Neural cell (in vitro differentiated cells): ENCODE measurements around the gene PDE2A. TPM values are rescaled to one million over a fixed set of nuclear protein-coding genes. Genes with fewer than 3 reads are reported as not detected.

Source experiments
- H2AFZ ChIP-seq: fragments of 200-600, 300-800 bp; sonication (generic), shearing (Covaris generic); 2 replicates; pipeline ENCODE4 v1.6.0; 2014; ENCODE audit warnings: low read depth, mild to moderate bottlenecking, antibody characterized with exemption, low read length, moderate library complexity
- H3F3A ChIP-seq: fragments of 200-600 bp; shearing (Covaris generic); 2 replicates; pipeline ENCODE4 v1.6.1; 2016; ENCODE audit warnings: mild to moderate bottlenecking, moderate library complexity, mixed read lengths, antibody characterized with exemption, low read length; ENCODE audit not compliant: insufficient read depth, poor library complexity, severe bottlenecking
- H3K27ac ChIP-seq: fragments of 200-600, 300-800 bp; sonication (generic), shearing (Covaris generic); 2 replicates; pipeline ENCODE4 v1.5.1; 2014; ENCODE audit warnings: mild to moderate bottlenecking, low read length, moderate library complexity
- H3K27me3 ChIP-seq: fragments of 300-800, 200-600 bp; sonication (generic), shearing (Covaris generic); 2 replicates; pipeline ENCODE4 v1.6.0; 2014; ENCODE audit warnings: mild to moderate bottlenecking, low read depth, low read length, moderate library complexity; ENCODE audit not compliant: insufficient read depth
- H3K36me3 ChIP-seq: fragments of 300-800, 200-600 bp; sonication (generic), shearing (Covaris generic); 2 replicates; pipeline ENCODE4 v1.5.1; 2014; ENCODE audit warnings: mild to moderate bottlenecking, antibody characterized with exemption, low read length, moderate library complexity; ENCODE audit not compliant: insufficient read depth
- H3K4me2 ChIP-seq: fragments of 300-800, 200-600 bp; sonication (generic), shearing (Covaris generic); 2 replicates; pipeline ENCODE4 v1.6.0; 2014; ENCODE audit warnings: mild to moderate bottlenecking, low read length
- H3K4me3 ChIP-seq: fragments of 300-800, 200-600 bp; sonication (generic), shearing (Covaris generic); 2 replicates; pipeline ENCODE4 v1.5.1; 2014; ENCODE audit warnings: mild to moderate bottlenecking, low read length, moderate library complexity
- H3K79me2 ChIP-seq: fragments of 200-600 bp; shearing (Covaris generic); replicated peaks from 2 replicates; pipeline ENCODE4 v1.6.0; 2014; ENCODE audit warnings: mild to moderate bottlenecking, low read length, moderate library complexity; ENCODE audit not compliant: insufficient read depth
- H3K9ac ChIP-seq: fragments of 300-800, 200-600 bp; sonication (generic), shearing (Covaris generic); 2 replicates; pipeline ENCODE4 v1.6.1; 2016; ENCODE audit warnings: mild to moderate bottlenecking, low read length, mixed read lengths
- H3K9me2 ChIP-seq: fragments of 200-600 bp; shearing (Covaris generic); 2 replicates; pipeline ENCODE4 v1.6.1; 2016; ENCODE audit warnings: mild to moderate bottlenecking, low read length, mixed read lengths; ENCODE audit not compliant: insufficient read depth
- H3K9me3 ChIP-seq: fragments of 200-600, 300-800 bp; sonication (generic), shearing (Covaris generic); 2 replicates; pipeline ENCODE4 v1.6.1; 2016; ENCODE audit warnings: mild to moderate bottlenecking, mixed run types, low read length, moderate library complexity, mixed read lengths
- H4K20me1 ChIP-seq: fragments of 200-600 bp; shearing (Covaris generic); 2 replicates; pipeline ENCODE4 v1.6.1; 2016; ENCODE audit warnings: mild to moderate bottlenecking, mixed run types; ENCODE audit not compliant: insufficient read depth
- EP300 ChIP-seq: fragments of 450-650 bp; conservative IDR thresholded peaks from 2 replicates; pipeline ENCODE4 v1.6.1; 2014; ENCODE audit warnings: antibody characterized with exemption, mild to moderate bottlenecking, moderate library complexity; ENCODE audit not compliant: poor library complexity, severe bottlenecking
- EZH2 ChIP-seq: fragments of 200-600, 300-800 bp; shearing (Covaris generic), sonication (generic); IDR thresholded peaks from 2 replicates; pipeline ENCODE4 v1.6.1; 2014; ENCODE audit warnings: antibody characterized with exemption, low read length, borderline replicate concordance, mild to moderate bottlenecking; ENCODE audit not compliant: insufficient read depth, poor library complexity, severe bottlenecking
- MXI1 ChIP-seq: fragments of 450-650 bp; conservative IDR thresholded peaks from 2 replicates; pipeline ENCODE4 v1.6.1; 2014; ENCODE audit warnings: antibody characterized with exemption, mild to moderate bottlenecking; ENCODE audit not compliant: poor library complexity, severe bottlenecking
- POLR2AphosphoS5 ChIP-seq: IDR thresholded peaks from 2 replicates; pipeline ENCODE4 v1.6.1; 2012
- RAD21 ChIP-seq: fragments of 450-650 bp; conservative IDR thresholded peaks from 2 replicates; pipeline ENCODE4 v1.6.1; 2014; ENCODE audit warnings: antibody characterized with exemption, mild to moderate bottlenecking, moderate library complexity
- SMC3 ChIP-seq: fragments of 450-650 bp; conservative IDR thresholded peaks from 2 replicates; pipeline ENCODE4 v1.6.1; 2014; ENCODE audit warnings: antibody characterized with exemption, mild to moderate bottlenecking, moderate library complexity; ENCODE audit not compliant: poor library complexity
- TAF1 ChIP-seq: IDR thresholded peaks from 2 replicates; pipeline ENCODE4 v1.6.1; 2012; ENCODE audit warnings: low read depth
- polyA plus RNA-seq: library from polyadenylated mRNA; depleted of rRNA; stranded (reverse); fragments of >200 nt; gene quantifications from 2 replicates; pipeline ENCODE4 v1.2.3, GENCODE V29; 2014
- TF ChIP-seq, protein P1 (sequence below): IDR thresholded peaks from 2 replicates; pipeline ENCODE4 v1.6.1; 2012; ENCODE audit warnings: borderline replicate concordance
- TF ChIP-seq, protein P2 (sequence below): fragments of 450-650 bp; IDR thresholded peaks from 2 replicates; pipeline ENCODE4 v1.5.1; 2014; ENCODE audit warnings: antibody characterized with exemption, mild to moderate bottlenecking, moderate library complexity; ENCODE audit not compliant: poor library complexity, severe bottlenecking

The PDE2A gene
- polyA plus RNA-seq, 1 donor from 2014 or later: 11.6 TPM

DNA sequence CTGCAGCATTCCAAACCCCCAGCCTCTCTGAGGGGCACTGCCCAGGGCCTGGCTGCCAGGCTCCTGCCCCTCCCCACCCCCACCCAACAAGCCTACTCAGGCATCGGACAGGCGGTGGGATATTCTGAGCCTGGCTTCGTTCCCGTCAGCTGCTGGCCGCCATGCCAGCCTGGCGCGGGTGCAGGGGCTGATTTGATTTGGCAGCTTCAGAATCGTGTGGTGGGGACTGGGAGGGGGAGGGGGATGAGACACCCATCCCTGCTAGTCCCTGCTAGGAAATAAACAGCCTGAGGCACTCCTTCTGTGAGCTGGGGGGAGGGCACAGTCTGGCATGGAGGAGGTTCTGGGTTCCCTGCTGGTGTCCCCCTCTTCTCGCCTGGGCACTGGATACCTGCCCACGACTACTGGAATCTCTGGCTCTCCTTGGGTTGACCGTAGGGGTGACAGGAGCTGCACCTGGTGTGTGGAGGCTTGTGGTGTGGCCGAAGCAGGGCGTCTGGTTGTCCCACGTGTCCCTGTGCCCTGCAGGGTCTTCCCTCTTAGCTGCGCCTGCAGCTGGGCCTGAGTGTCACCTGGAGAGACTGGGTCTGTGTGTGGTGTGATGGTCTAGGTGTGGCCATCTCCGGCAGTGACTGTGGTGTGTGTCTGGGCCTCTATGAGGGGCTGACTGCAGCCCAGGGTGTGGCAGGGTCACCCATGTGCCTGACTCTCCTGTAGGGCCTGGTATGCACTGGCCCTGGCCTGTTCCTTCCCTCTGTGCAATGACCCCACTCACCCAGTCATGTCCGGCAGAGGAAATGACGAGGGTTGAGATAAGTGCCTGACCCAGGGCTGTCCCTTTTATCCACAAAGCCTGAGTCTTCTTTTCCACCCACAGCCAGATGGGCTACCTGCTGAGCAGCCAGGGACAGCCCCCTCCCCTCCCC lies 42.2 kb downstream of the PDE2A start:
- H3K9me3 ChIP-seq: no peaks in the 10 kb centered on the region
- H2AFZ ChIP-seq: no peak overlapping the region
- no peak overlapping the region for H3K9ac ChIP-seq
- no peak overlapping the region for H3K4me2 ChIP-seq
- H3K9me2 ChIP-seq: no peaks in the 10 kb centered on the region
- H4K20me1 ChIP-seq: no peaks in the 10 kb centered on the region
- H3K27me3 ChIP-seq: no peaks in the 10 kb centered on the region
- no peak overlapping the region for H3K4me3 ChIP-seq
- no peak for TF ChIP-seq SMC3
- no peak for TF ChIP-seq RAD21
- no peak for TF ChIP-seq EP300
- TF ChIP-seq POLR2AphosphoS5: no peak
- TF ChIP-seq EZH2: no peak
- TF ChIP-seq, protein P1, sequence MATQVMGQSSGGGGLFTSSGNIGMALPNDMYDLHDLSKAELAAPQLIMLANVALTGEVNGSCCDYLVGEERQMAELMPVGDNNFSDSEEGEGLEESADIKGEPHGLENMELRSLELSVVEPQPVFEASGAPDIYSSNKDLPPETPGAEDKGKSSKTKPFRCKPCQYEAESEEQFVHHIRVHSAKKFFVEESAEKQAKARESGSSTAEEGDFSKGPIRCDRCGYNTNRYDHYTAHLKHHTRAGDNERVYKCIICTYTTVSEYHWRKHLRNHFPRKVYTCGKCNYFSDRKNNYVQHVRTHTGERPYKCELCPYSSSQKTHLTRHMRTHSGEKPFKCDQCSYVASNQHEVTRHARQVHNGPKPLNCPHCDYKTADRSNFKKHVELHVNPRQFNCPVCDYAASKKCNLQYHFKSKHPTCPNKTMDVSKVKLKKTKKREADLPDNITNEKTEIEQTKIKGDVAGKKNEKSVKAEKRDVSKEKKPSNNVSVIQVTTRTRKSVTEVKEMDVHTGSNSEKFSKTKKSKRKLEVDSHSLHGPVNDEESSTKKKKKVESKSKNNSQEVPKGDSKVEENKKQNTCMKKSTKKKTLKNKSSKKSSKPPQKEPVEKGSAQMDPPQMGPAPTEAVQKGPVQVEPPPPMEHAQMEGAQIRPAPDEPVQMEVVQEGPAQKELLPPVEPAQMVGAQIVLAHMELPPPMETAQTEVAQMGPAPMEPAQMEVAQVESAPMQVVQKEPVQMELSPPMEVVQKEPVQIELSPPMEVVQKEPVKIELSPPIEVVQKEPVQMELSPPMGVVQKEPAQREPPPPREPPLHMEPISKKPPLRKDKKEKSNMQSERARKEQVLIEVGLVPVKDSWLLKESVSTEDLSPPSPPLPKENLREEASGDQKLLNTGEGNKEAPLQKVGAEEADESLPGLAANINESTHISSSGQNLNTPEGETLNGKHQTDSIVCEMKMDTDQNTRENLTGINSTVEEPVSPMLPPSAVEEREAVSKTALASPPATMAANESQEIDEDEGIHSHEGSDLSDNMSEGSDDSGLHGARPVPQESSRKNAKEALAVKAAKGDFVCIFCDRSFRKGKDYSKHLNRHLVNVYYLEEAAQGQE: no peak
- no peak for TF ChIP-seq MXI1
- TF ChIP-seq TAF1: no peak
- TF ChIP-seq, protein P2, sequence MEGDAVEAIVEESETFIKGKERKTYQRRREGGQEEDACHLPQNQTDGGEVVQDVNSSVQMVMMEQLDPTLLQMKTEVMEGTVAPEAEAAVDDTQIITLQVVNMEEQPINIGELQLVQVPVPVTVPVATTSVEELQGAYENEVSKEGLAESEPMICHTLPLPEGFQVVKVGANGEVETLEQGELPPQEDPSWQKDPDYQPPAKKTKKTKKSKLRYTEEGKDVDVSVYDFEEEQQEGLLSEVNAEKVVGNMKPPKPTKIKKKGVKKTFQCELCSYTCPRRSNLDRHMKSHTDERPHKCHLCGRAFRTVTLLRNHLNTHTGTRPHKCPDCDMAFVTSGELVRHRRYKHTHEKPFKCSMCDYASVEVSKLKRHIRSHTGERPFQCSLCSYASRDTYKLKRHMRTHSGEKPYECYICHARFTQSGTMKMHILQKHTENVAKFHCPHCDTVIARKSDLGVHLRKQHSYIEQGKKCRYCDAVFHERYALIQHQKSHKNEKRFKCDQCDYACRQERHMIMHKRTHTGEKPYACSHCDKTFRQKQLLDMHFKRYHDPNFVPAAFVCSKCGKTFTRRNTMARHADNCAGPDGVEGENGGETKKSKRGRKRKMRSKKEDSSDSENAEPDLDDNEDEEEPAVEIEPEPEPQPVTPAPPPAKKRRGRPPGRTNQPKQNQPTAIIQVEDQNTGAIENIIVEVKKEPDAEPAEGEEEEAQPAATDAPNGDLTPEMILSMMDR: no peak
- H3K79me2 ChIP-seq: no peaks in the 10 kb centered on the region
- no peaks in the 10 kb centered on the region for H3F3A ChIP-seq
- H3K36me3 ChIP-seq: no peaks in the 10 kb centered on the region
- no peak overlapping the region for H3K27ac ChIP-seq

DNA sequence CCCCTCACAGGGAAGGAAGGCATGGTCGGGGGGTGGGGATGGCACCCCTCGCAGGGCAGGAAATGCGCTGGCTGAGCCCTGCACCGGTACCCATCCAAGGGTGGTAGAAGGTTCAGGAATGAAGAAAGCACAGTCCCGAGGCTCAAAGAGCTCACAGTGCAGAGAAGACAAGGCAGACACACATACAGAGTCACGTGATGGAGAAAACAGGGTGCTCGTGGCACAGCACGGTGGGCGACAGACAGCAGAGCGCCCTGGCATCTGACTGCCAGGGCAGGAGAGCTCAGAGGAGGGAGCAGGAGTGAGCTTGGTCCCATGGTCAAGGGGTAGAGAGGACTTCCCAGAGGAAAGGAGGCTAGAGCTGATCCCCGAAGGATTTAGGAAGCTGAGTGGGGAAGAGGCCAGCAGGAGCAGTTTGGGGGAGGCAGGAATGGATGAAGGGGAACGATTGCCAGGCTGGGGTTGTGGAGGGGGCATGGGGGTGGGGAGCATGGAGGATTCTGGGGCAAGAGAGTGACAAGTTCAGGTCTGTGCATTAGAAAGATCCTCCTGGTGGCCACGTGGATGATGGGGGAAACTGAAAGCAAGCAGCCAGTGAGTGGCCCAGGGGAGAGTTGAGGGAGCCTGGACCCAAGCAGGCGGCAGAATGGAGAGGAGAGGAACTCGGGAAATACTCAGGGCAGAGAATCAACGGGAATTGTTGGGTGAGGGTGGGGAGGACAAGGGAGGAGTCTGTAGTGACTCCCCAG lies 43.9 kb downstream of the PDE2A start:
- H4K20me1 ChIP-seq: no peaks in the 10 kb centered on the region
- H3K4me2 ChIP-seq: no peak overlapping the region
- H3K9ac ChIP-seq: no peak overlapping the region
- no peaks in the 10 kb centered on the region for H3K36me3 ChIP-seq
- H3K4me3 ChIP-seq: no peak overlapping the region
- no peak overlapping the region for H2AFZ ChIP-seq
- TF ChIP-seq EZH2 (no peak), RAD21 (no peak), MXI1 (no peak), POLR2AphosphoS5 (no peak), SMC3 (no peak), TAF1 (no peak), EP300 (no peak)
- TF ChIP-seq, protein P1: no peak
- TF ChIP-seq, protein P2: no peak
- no peaks in the 10 kb centered on the region for H3K9me3 ChIP-seq
- H3K79me2 ChIP-seq: no peaks in the 10 kb centered on the region
- H3K9me2 ChIP-seq: no peaks in the 10 kb centered on the region
- no peak overlapping the region for H3K27ac ChIP-seq
- no peaks in the 10 kb centered on the region for H3F3A ChIP-seq
- no peaks in the 10 kb centered on the region for H3K27me3 ChIP-seq
